ENCODE measurements around the gene CBFA2T3. TPM values are rescaled to one million over a fixed set of nuclear protein-coding genes. Genes with fewer than 3 reads are reported as not detected.

CBFA2T3 gene
- total RNA-seq, 2 donors from 2014 or later: 10.1 to 10.5 TPM

GRCh38 chr16:88993946-88994600, 17.1 kb upstream of the CBFA2T3 start:
- Histone ChIP-seq H3K9ac (ENCODE audit: low read depth in 2 of 2, low read length in 2 of 2) (no peak overlapping the region), H3K9me3 (no peaks in the 10 kb centered on the region), H3K4me3 (no peak overlapping the region), H3K27ac (no peak overlapping the region), H3K36me3 (no peaks in the 10 kb centered on the region), H3K27me3 (peaks cover 6% of the 10 kb centered on the region), H3K4me1 (no peaks in the 10 kb centered on the region)
- intact Hi-C loops (cut with DNase I): no loop called here
- DNase-seq: no peak
- TF ChIP-seq, protein P1, sequence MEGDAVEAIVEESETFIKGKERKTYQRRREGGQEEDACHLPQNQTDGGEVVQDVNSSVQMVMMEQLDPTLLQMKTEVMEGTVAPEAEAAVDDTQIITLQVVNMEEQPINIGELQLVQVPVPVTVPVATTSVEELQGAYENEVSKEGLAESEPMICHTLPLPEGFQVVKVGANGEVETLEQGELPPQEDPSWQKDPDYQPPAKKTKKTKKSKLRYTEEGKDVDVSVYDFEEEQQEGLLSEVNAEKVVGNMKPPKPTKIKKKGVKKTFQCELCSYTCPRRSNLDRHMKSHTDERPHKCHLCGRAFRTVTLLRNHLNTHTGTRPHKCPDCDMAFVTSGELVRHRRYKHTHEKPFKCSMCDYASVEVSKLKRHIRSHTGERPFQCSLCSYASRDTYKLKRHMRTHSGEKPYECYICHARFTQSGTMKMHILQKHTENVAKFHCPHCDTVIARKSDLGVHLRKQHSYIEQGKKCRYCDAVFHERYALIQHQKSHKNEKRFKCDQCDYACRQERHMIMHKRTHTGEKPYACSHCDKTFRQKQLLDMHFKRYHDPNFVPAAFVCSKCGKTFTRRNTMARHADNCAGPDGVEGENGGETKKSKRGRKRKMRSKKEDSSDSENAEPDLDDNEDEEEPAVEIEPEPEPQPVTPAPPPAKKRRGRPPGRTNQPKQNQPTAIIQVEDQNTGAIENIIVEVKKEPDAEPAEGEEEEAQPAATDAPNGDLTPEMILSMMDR (IDR thresholded peaks at IDR 0.05): no peak

GRCh38 chr16:88993166-88993761, 16.3 kb upstream of the CBFA2T3 start:
- DNase-seq: no peak
- H3K4me1 ChIP-seq: no peaks in the 10 kb centered on the region
- no peaks in the 10 kb centered on the region for H3K9me3 ChIP-seq
- no peak overlapping the region for H3K27ac ChIP-seq
- H3K4me3 ChIP-seq: no peak overlapping the region
- H3K27me3 ChIP-seq: peaks cover 6% of the 10 kb centered on the region
- intact Hi-C loops (cut with DNase I): no loop called here
- no peaks in the 10 kb centered on the region for H3K36me3 ChIP-seq
- H3K9ac ChIP-seq (ENCODE audit: low read depth in 2 of 2, low read length in 2 of 2): no peak overlapping the region
- TF ChIP-seq, protein P1 (IDR thresholded peaks at IDR 0.05): no peak

GRCh38 chr16:88992351-88993165, 15.6 kb upstream of the CBFA2T3 start:
- H3K4me1 ChIP-seq: no peaks in the 10 kb centered on the region
- H3K27ac ChIP-seq: no peak overlapping the region
- no peak for DNase-seq
- no peak overlapping the region for H3K9ac ChIP-seq (ENCODE audit: low read depth in 2 of 2, low read length in 2 of 2)
- H3K27me3 ChIP-seq: peaks cover 6% of the 10 kb centered on the region
- intact Hi-C loops (cut with DNase I): no loop called here
- no peaks in the 10 kb centered on the region for H3K36me3 ChIP-seq
- no peaks in the 10 kb centered on the region for H3K9me3 ChIP-seq
- no peak overlapping the region for H3K4me3 ChIP-seq
- TF ChIP-seq, protein P1 (IDR thresholded peaks at IDR 0.05): no peak

DNA sequence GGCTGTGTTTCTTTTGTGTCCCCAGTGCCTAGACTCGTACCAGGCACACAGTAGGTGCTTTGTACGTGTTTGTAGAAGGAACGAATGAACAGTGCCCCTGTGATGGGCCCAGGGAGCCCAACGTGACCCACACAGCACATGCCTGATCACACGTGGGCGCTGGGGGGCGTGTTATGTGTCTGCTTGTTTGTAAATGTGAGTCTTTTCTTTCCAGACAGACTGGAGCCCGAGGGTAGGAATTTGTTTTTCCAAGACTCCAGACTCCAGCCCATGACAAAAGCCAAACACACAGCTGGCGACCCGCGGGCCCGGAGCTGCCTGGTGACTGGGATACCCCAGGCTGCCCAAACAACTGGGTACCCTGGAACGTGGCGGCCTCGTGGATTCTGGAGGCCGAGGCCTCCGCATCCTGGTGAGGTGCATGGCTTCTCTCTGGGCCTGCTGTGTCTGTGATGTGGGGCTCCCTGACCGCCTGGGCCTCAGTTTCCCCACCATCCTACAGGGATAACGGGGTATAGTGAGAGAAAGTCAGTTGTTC, 14.9 kb upstream of the CBFA2T3 start:
- no peak overlapping the region for H3K27ac ChIP-seq
- intact Hi-C loops (cut with DNase I): no loop called here
- H3K27me3 ChIP-seq: peaks cover 6% of the 10 kb centered on the region
- no peaks in the 10 kb centered on the region for H3K4me1 ChIP-seq
- TF ChIP-seq, protein P1 (IDR thresholded peaks at IDR 0.05): no peak
- H3K36me3 ChIP-seq: no peaks in the 10 kb centered on the region
- no peak overlapping the region for H3K4me3 ChIP-seq
- no peak for DNase-seq
- no peak overlapping the region for H3K9ac ChIP-seq (ENCODE audit: low read depth in 2 of 2, low read length in 2 of 2)
- no peaks in the 10 kb centered on the region for H3K9me3 ChIP-seq

GRCh38 chr16:88989852-88990547, 13.0 kb upstream of the CBFA2T3 start:
- Histone ChIP-seq H3K4me3 (no peak overlapping the region), H3K36me3 (no peaks in the 10 kb centered on the region), H3K9ac (ENCODE audit: low read depth in 2 of 2, low read length in 2 of 2) (no peak overlapping the region), H3K27ac (no peak overlapping the region), H3K27me3 (no peaks in the 10 kb centered on the region), H3K4me1 (no peaks in the 10 kb centered on the region), H3K9me3 (no peaks in the 10 kb centered on the region)
- DNase-seq: no peak
- intact Hi-C loops (cut with DNase I): no loop called here
- TF ChIP-seq, protein P1 (IDR thresholded peaks at IDR 0.05): no peak

Measured in colonic mucosa (tissue), 4 donors.